Measurements from ENCODE around the gene FAM174B.

Gene FAM174B

GRCh38 chr15:92664178-92664900, 8.8 kb upstream of the FAM174B start:
- DNase-seq, result no peak

- no peak for DNase-seq
Observed at GRCh38 chr15:92663250-92663951, 7.8 kb upstream of the FAM174B start.

- DNase-seq, result no peak
Observed at GRCh38 chr15:92662762-92663161, 7.2 kb upstream of the FAM174B start.

GRCh38 chr15:92661956-92662355, 6.4 kb upstream of the FAM174B start:
- no peak for DNase-seq

GRCh38 chr15:92661069-92661468, 5.5 kb upstream of the FAM174B start:
- no peak for DNase-seq

GRCh38 chr15:92657486-92657885, 1.9 kb upstream of the FAM174B start:
- DNase-seq, result no peak

- no peak for DNase-seq
Observed at GRCh38 chr15:92656089-92656488, 514 bp upstream of the FAM174B start.

- no peak for DNase-seq
Observed at GRCh38 chr15:92654662-92655061, 913 bp downstream of the FAM174B start.

GRCh38 chr15:92653836-92654539, 1.6 kb downstream of the FAM174B start:
- no peak for DNase-seq

GRCh38 chr15:92653366-92653765, 2.2 kb downstream of the FAM174B start:
- no peak for DNase-seq

GRCh38 chr15:92652576-92652966, 3.0 kb downstream of the FAM174B start:
- no peak for DNase-seq

GRCh38 chr15:92651877-92652575, 3.5 kb downstream of the FAM174B start:
- DNase-seq, result no peak

GRCh38 chr15:92650966-92651365, 4.6 kb downstream of the FAM174B start:
- no peak for DNase-seq

- DNase-seq, result no peak
Observed at GRCh38 chr15:92650256-92650655, 5.3 kb downstream of the FAM174B start.

GRCh38 chr15:92648190-92648875, 7.2 kb downstream of the FAM174B start:
- no peak for DNase-seq

- DNase-seq, result no peak
Observed at GRCh38 chr15:92647467-92648163, 8.0 kb downstream of the FAM174B start.

GRCh38 chr15:92646216-92646615, 9.4 kb downstream of the FAM174B start:
- no peak for DNase-seq

GRCh38 chr15:92645731-92646130, 9.8 kb downstream of the FAM174B start:
- no peak for DNase-seq

- DNase-seq, result no peak
Observed at GRCh38 chr15:92645051-92645631, 10.4 kb downstream of the FAM174B start.

GRCh38 chr15:92643849-92644815, 11.4 kb downstream of the FAM174B start:
- no peak for DNase-seq
